ENCODE measurements around the gene TRPV3. TPM values are rescaled to one million over a fixed set of nuclear protein-coding genes. Genes with fewer than 3 reads are reported as not detected.

TRPV3 gene
- total RNA-seq, 2 experiments from 2014 or later: 0.47 to 0.64 TPM

DNA sequence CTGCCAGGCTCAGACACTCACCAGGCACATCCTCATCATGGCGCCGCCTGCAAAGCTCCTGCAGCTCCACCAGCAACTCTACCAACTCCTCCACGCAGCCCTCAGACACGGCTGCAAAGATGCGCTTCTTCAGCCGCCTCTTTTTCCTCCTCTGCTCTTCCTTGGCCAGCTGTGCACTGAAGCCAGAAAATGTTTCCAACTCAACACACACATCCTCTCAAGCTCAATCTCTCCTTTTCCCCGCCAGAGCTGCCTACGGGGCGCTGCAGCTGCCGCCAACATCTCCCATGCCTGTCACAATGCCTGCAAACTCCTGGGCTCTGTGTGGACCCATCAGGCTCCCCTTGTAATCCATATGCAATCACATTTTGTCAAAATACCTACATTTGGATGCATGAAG, 14.2 kb downstream of the TRPV3 start:
- H3K36me3 Mint-ChIP-seq: no peaks in the 10 kb centered on the region
- H3K27me3 Mint-ChIP-seq: peaks cover 11% of the 10 kb centered on the region
- no peak overlapping the region for H3K27ac Mint-ChIP-seq
- H3K4me1 Mint-ChIP-seq: no peaks in the 10 kb centered on the region
- DNase-seq: no peak
- H3K4me3 Mint-ChIP-seq: no peak overlapping the region
- no peaks in the 10 kb centered on the region for H3K9me3 Mint-ChIP-seq

GRCh38 chr17:3542410-3543088, 15.1 kb downstream of the TRPV3 start:
- H3K4me1 Mint-ChIP-seq: no peaks in the 10 kb centered on the region
- no peak overlapping the region for H3K4me3 Mint-ChIP-seq
- no peaks in the 10 kb centered on the region for H3K36me3 Mint-ChIP-seq
- no peaks in the 10 kb centered on the region for H3K9me3 Mint-ChIP-seq
- H3K27ac Mint-ChIP-seq: no peak overlapping the region
- DNase-seq: no peak
- H3K27me3 Mint-ChIP-seq: peaks cover 11% of the 10 kb centered on the region

DNA sequence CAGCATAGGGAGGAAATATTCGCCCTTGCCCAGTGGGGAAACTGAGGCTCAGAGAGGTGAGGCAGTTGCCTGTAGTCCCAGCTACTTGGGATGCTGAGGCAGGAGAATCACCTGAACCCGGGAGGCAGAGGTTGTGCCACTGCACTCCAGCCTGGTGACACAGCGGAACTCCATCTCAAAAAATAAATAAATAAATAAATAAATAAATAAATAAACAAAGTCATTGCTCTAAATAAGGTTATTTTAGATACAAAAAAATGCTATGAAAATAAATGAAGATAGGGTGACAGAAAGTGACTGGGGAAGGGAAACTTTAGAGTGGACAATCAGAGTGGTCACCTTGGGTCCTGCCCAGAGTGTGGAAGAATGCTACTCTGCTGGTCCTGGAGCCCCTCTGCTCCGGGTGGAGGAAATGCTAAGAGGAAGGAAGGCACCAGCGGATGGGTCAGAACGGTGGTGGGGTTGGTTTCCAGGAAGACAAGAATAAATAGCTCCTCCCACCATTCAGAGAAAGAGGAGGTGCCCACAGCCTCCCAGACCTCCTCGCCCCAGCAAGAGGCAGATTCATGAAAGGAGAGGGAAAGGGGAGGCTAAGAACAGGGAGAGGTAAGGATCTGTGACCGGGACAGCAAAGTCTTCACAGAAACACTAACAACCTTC, 17.6 kb downstream of the TRPV3 start:
- no peak overlapping the region for H3K4me3 Mint-ChIP-seq
- H3K36me3 Mint-ChIP-seq: no peaks in the 10 kb centered on the region

GRCh38 chr17:3536716-3537115, 20.9 kb downstream of the TRPV3 start:
- no peaks in the 10 kb centered on the region for H3K9me3 Mint-ChIP-seq
- no peak for DNase-seq
- H3K4me3 Mint-ChIP-seq: no peak overlapping the region
- H3K36me3 Mint-ChIP-seq: no peaks in the 10 kb centered on the region
- H3K27ac Mint-ChIP-seq: no peak overlapping the region
- peaks cover 12% of the 10 kb centered on the region for H3K27me3 Mint-ChIP-seq
- H3K4me1 Mint-ChIP-seq: no peaks in the 10 kb centered on the region

More for the DNA sequence above, 17.6 kb downstream of the TRPV3 start:
- Mint-ChIP-seq H3K27me3 (peaks cover 19% of the 10 kb centered on the region), H3K9me3 (no peaks in the 10 kb centered on the region), H3K4me1 (no peaks in the 10 kb centered on the region), H3K27ac (no peak overlapping the region)
- DNase-seq: no peak

- peak overlapping the region; percentile 59 for H3K4me3 Mint-ChIP-seq
- DNase-seq: peak; percentile 75
- H3K36me3 Mint-ChIP-seq: no peaks in the 10 kb centered on the region
- H3K9me3 Mint-ChIP-seq: no peaks in the 10 kb centered on the region
- no peak overlapping the region for H3K27ac Mint-ChIP-seq
- peaks cover 12% of the 10 kb centered on the region for H3K27me3 Mint-ChIP-seq
- no peaks in the 10 kb centered on the region for H3K4me1 Mint-ChIP-seq
Observed at GRCh38 chr17:3535253-3535995, 22.2 kb downstream of the TRPV3 start.

DNA sequence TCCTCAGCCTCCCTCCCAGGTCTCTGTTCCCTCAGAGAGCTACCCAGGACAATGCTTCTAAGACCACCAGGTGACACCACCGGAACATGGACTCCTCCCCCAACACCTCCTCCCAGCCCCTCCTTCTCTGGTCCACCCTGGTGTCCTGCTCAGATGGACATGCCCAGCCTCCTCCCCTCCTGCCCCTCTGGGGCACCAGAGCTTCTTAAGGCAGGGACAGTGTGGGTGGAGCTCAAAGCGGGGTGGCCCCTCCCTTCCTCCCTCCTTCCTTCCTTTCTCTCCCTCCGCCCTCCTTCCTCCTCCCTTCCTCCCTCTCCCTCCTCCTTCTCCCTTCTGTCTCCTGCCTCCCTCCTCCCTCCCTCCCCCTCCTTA, 22.7 kb downstream of the TRPV3 start:
- H3K9me3 Mint-ChIP-seq: no peaks in the 10 kb centered on the region
- H3K27ac Mint-ChIP-seq: no peak overlapping the region
- DNase-seq: peak; percentile 10
- peaks cover 12% of the 10 kb centered on the region for H3K27me3 Mint-ChIP-seq
- H3K4me3 Mint-ChIP-seq: peak overlapping the region; percentile 3
- no peaks in the 10 kb centered on the region for H3K4me1 Mint-ChIP-seq
- H3K36me3 Mint-ChIP-seq: no peaks in the 10 kb centered on the region

- H3K27me3 Mint-ChIP-seq: peaks cover 12% of the 10 kb centered on the region
Observed at GRCh38 chr17:3533752-3534151, 23.9 kb downstream of the TRPV3 start.

GRCh38 chr17:3532859-3533142, 24.8 kb downstream of the TRPV3 start:
- peaks cover 12% of the 10 kb centered on the region for H3K27me3 Mint-ChIP-seq
- H3K4me1 Mint-ChIP-seq: no peaks in the 10 kb centered on the region
- no peaks in the 10 kb centered on the region for H3K36me3 Mint-ChIP-seq
- no peak overlapping the region for H3K27ac Mint-ChIP-seq
- no peak overlapping the region for H3K4me3 Mint-ChIP-seq
- no peaks in the 10 kb centered on the region for H3K9me3 Mint-ChIP-seq
- no peak for DNase-seq

More at GRCh38 chr17:3533752-3534151, 23.9 kb downstream of the TRPV3 start:
- no peak overlapping the region for H3K4me3 Mint-ChIP-seq
- no peaks in the 10 kb centered on the region for H3K9me3 Mint-ChIP-seq
- H3K27ac Mint-ChIP-seq: no peak overlapping the region
- H3K4me1 Mint-ChIP-seq: no peaks in the 10 kb centered on the region
- DNase-seq: no peak
- H3K36me3 Mint-ChIP-seq: no peaks in the 10 kb centered on the region

DNA sequence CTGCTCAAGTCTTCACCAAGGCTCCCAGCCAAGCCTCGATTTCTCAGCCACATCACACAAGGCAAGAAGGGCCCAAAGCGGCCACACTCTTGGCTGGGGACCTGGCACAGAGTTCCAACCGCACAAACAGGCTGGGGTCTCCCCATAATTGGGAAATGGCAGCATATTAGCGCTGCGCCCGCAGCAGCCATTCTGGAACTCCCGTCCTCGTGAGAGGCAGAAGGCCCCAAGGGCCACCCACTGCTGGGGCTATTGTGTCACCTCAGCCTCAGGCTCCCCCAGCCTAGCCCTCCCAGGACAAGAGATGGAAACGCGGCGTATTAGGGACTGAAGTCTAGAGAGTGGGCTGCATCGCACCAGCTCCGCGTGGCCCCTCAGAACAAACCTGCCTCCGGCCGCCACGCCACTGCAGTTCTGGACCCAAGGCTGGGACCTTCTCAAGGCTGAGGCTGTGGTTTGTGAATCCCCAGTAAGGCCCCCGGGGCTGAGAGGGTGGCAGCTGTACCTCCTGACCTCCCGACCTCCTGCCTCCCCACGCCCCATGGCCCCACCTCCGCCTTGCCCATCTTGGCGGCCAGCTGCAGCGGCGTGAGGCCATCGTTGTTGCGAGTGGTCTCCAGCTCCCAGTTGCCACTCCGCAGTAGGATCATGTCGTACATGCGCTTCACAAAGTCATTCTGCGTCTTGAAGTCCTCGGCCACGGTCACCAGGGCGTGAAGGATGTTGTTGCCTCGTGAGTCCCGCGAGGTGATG, 25.3 kb downstream of the TRPV3 start:
- Mint-ChIP-seq H3K9me3 (no peaks in the 10 kb centered on the region), H3K36me3 (no peaks in the 10 kb centered on the region), H3K4me1 (no peaks in the 10 kb centered on the region), H3K27me3 (peaks cover 12% of the 10 kb centered on the region), H3K27ac (no peak overlapping the region), H3K4me3 (no peak overlapping the region)
- no peak for DNase-seq

DNA sequence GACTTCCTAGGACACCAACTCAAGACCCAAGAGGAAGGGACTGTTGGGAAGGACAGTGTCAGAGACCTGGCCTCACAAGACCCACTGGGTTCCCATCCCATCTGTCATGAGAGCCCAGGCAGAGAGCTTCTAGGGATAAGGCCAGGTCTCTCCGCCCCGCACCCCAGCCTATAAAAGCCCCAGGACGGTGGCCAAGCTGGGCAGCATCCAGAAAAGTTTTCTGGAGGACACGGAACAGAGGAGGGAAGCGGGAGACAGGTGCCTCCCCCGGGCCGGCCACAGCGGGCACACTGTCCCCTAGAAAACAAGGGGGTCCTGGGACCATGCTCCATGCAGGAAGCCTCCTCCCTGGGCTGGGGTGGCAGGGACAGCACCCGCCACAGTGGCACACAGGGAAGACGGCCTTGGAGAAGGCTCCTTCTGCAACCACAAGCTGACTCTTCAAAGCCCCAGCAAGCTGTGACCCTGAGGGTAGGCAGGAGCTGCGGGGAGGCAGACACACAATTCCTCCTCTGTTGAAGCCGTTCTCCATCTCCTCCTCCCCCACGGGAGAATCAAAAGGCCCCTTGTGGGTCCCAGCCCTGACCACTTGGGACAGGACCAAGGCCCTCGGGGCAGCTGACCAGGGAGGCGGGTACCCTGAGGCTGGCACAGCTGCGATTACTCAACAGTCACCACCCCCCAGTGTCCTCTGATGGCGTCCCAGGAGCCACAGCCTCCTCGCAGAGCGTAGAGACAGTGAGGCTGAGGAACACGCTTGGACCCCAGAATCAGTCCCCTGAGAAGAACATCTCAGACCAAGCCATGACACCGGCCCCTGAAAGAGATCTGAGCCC, 26.1 kb downstream of the TRPV3 start:
- Mint-ChIP-seq H3K36me3 (no peaks in the 10 kb centered on the region), H3K27me3 (peaks cover 10% of the 10 kb centered on the region), H3K27ac (no peak overlapping the region), H3K9me3 (no peaks in the 10 kb centered on the region), H3K4me1 (no peaks in the 10 kb centered on the region), H3K4me3 (no peak overlapping the region)
- no peak for DNase-seq

DNA sequence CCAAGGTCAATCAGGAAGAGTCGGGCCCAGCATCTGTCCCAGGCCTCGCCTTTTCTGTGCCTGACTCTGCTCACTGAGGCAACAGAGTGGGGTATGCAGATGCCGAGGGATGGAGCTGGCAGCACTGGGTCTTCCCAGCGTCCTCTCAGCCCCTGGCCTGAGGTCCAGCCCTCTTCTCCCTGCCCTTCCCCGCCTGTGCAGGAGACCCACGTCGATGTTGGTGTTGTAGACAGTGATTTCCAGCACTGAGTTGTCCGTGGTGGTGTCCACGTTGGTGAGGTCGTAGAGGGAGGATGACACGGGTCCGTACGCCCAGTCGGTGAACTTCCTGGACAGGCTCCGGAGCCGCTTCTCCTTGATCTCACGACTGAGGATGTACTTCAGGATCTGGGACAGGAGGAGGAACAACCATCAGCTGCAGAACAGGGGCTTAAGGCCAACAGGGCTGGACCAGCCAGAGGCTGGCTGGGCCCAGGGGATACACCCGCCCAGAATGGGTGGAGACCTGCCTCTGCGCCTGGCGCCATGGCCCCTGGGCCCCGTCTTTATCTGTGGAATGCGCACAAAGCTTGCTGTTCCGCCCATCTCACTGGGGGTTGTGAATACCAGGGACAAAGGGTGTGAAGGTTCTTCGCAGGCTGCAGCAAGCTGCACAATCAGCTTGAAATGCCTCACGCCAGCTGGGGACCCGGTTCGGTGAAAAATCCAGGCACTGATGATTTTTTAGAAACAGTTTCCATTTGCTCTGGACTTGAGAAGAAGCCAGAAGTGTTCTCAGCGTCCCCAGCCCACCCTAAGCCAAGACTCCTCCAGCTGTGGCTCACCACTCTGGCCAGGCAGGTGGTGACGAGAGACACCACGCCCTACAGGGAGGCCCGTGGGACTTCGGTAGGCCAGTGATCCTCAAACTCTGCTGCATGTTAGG, 27.5 kb downstream of the TRPV3 start:
- Mint-ChIP-seq H3K27ac (no peak overlapping the region), H3K4me3 (no peak overlapping the region), H3K4me1 (no peaks in the 10 kb centered on the region), H3K9me3 (no peaks in the 10 kb centered on the region), H3K36me3 (no peaks in the 10 kb centered on the region), H3K27me3 (peaks cover 5% of the 10 kb centered on the region)
- no peak for DNase-seq

DNA sequence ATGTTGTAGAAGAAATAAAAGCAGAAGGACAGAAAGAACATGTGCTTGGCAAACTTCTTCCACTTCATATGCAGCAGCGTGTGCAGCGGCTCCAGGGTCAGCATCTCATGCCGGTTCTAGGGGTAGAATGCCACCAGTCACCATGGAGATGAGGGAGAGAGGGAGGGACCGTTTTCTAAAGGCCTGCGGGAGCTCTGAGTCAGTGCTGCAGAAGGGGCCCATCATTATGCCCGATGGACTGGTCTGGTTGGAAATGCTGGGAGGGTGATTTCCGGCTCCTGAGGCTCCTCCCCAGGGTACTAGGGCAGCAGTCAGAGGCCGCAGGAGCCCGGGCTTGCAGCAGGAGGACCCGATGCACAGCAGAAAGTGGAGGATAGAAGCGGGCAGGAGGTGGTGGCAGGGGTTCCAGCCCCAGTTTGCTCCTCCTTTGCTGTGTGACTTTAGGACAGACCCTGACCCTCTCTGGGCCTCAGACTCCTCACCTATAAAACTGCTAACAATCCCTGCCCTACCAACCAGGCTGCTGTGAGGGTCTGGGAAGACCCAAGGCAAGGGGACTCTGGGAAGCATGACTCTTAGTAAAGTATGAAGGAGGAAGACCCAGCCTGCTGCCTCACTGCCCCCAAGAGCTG, 28.6 kb downstream of the TRPV3 start:
- Mint-ChIP-seq H3K4me3 (no peak overlapping the region), H3K36me3 (no peaks in the 10 kb centered on the region), H3K9me3 (no peaks in the 10 kb centered on the region), H3K27ac (no peak overlapping the region), H3K4me1 (no peaks in the 10 kb centered on the region), H3K27me3 (peaks cover 5% of the 10 kb centered on the region)
- DNase-seq: no peak

DNA sequence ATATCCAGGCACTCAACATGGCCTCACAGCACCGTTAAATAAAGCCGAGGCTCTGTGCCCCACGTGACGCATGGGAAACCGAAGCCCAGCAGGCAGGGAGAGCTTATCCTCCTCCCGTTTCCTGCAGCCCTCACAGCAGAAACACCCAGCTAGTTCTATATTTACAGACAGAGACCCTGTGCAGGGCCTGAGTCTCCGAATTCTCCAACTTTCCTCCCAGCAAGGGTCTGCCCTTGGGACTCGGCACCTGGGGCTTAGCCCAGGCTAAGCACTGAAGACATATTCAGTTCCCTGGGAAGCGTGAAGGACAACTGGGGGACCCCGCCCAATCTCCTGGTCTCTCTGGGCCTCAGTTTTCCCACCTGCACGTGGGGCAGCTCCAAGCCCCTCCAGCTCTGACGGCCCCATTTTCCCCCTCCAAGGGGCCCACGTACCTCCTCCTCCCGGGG, 29.2 kb downstream of the TRPV3 start:
- Mint-ChIP-seq H3K4me1 (no peaks in the 10 kb centered on the region), H3K27me3 (peaks cover 5% of the 10 kb centered on the region), H3K36me3 (no peaks in the 10 kb centered on the region), H3K27ac (no peak overlapping the region), H3K9me3 (no peaks in the 10 kb centered on the region), H3K4me3 (no peak overlapping the region)
- no peak for DNase-seq
